H1 (cell line): ENCODE data around the gene PSMA5. TPM values are rescaled to one million over a fixed set of nuclear protein-coding genes. Genes with fewer than 3 reads are reported as not detected.

Source experiments
- CTCF ChIA-PET: fragments of 300-600 bp; sonication (Branson Sonifier 250); formaldehyde crosslinking; loops from one replicate; lab custom pipeline; 2021; ENCODE audit not compliant: partially characterized antibody; lab: Charles Lee
- POLR2A ChIA-PET: fragments of 300-600 bp; sonication (Branson Sonifier 250); formaldehyde crosslinking; loops from one replicate; lab custom pipeline; 2021; ENCODE audit warnings: inconsistent platforms; ENCODE audit not compliant: partially characterized antibody; lab: Charles Lee
- DNase-seq, 2 experiments: peaks; one replicate each; pipeline versions ENCODE4 v3.0.0 to v3.0.0-alpha.2; 2010 to 2022; ENCODE audit warnings: low spot score in 2 of 2, low read depth in 1 of 2, mixed read lengths in 1 of 2
- FAIRE-seq: peaks from 2 replicates; lab custom pipeline; 2011; peaks lifted over from hg19 to GRCh38; lab: Jason Lieb, UNC
- H2AFZ ChIP-seq: 2 replicates; pipeline ENCODE4 v1.8.1; 2012; ENCODE audit warnings: low read length, inconsistent platforms
- H2AK5ac ChIP-seq: 2 replicates; pipeline ENCODE4 v1.6.1; 2013; ENCODE audit warnings: low read depth, low read length
- H2BK120ac ChIP-seq: replicated peaks from 2 replicates; pipeline ENCODE3; 2013; ENCODE audit warnings: low read depth, low read length, inconsistent platforms
- H2BK12ac ChIP-seq: 2 replicates; pipeline ENCODE4 v1.6.1; 2013; ENCODE audit warnings: low read depth, low read length
- H2BK15ac ChIP-seq: 2 replicates; pipeline ENCODE4 v1.6.1; 2013; ENCODE audit warnings: low read length
- H2BK20ac ChIP-seq: 2 replicates; pipeline ENCODE4 v1.6.1; 2013; ENCODE audit warnings: low read length
- H2BK5ac ChIP-seq: 2 replicates; pipeline ENCODE4 v1.6.1; 2013; ENCODE audit warnings: low read depth, low read length
- H3K14ac ChIP-seq: 2 replicates; pipeline ENCODE4 v1.6.1; 2013; ENCODE audit warnings: inconsistent platforms; ENCODE audit not compliant: insufficient read length
- H3K18ac ChIP-seq: 2 replicates; pipeline ENCODE4 v1.6.1; 2013; ENCODE audit warnings: low read length; ENCODE audit errors: extremely low read depth
- H3K23ac ChIP-seq: 2 replicates; pipeline ENCODE4 v1.6.1; 2013; ENCODE audit warnings: inconsistent platforms; ENCODE audit not compliant: insufficient read length
- H3K23me2 ChIP-seq: 2 replicates; pipeline ENCODE4 v1.6.1; 2013; ENCODE audit warnings: low read depth, low read length
- H3K27ac ChIP-seq: 2 replicates; pipeline ENCODE4 v1.6.1; 2011; ENCODE audit warnings: low read depth, low read length, inconsistent platforms
- H3K27me3 ChIP-seq, 4 experiments: replicated peaks in 1 of 4; 1 replicate in 1 of 4; 2 replicates in 3 of 4; pipeline versions ENCODE4 v1.6.1 to v1.8.1; 2011 to 2013; ENCODE audit warnings: low read length in 3 of 4, mild to moderate bottlenecking in 3 of 4, inconsistent platforms in 2 of 4, mixed read lengths in 2 of 4, moderate library complexity in 1 of 4; ENCODE audit not compliant: control insufficient read depth in 3 of 4, insufficient read depth in 3 of 4; ENCODE audit errors: extremely low read depth in 1 of 4
- H3K36me3 ChIP-seq, 4 experiments: 2 replicates each; pipeline versions ENCODE4 v1.6.1 to v1.8.1; 2011 to 2013; ENCODE audit warnings: mild to moderate bottlenecking in 4 of 4, low read length in 3 of 4, moderate library complexity in 2 of 4, control low read depth in 1 of 4, inconsistent platforms in 1 of 4; ENCODE audit not compliant: insufficient read depth in 4 of 4, control insufficient read depth in 2 of 4
- H3K4ac ChIP-seq: replicated peaks from 2 replicates; pipeline ENCODE3; 2013; ENCODE audit warnings: low read length, low read depth, mixed read lengths, inconsistent platforms; ENCODE audit not compliant: insufficient read length
- H3K4me1 ChIP-seq, 4 experiments: replicated peaks in 1 of 4; 1 replicate in 1 of 4; 2 replicates in 3 of 4; pipeline versions ENCODE4 v1.6.1 to v1.8.1; 2011 to 2013; ENCODE audit warnings: low read length in 3 of 4, inconsistent platforms in 2 of 4, mixed read lengths in 1 of 4; ENCODE audit not compliant: insufficient read depth in 4 of 4, control insufficient read depth in 3 of 4
- H3K4me2 ChIP-seq, 2 experiments: 2 replicates each; pipeline versions ENCODE4 v1.6.1 to v1.8.1; 2011 to 2013; ENCODE audit warnings: low read depth in 2 of 2, low read length in 2 of 2, control low read depth in 1 of 2, inconsistent platforms in 1 of 2, mild to moderate bottlenecking in 1 of 2; ENCODE audit not compliant: insufficient read depth in 1 of 2
- H3K4me3 ChIP-seq, 4 experiments: fragments of 200-600, 300-600 bp in 1 of 4; sonication (generic), shearing (Covaris generic), sonication (Bioruptor Twin) in 1 of 4; 2 replicates each; pipeline versions ENCODE4 v1.5.1 to v1.8.1; 2011 to 2016; ENCODE audit warnings: low read length in 4 of 4, low read depth in 3 of 4, control low read depth in 2 of 4, inconsistent platforms in 2 of 4, mild to moderate bottlenecking in 2 of 4, mixed read lengths in 1 of 4, moderate library complexity in 1 of 4; ENCODE audit not compliant: insufficient read depth in 2 of 4; ENCODE audit errors: extremely low read depth in 1 of 4
- H3K56ac ChIP-seq: replicated peaks from 2 replicates; pipeline ENCODE3; 2013; ENCODE audit warnings: low read depth, mild to moderate bottlenecking, mixed read lengths, low read length, inconsistent platforms; ENCODE audit not compliant: insufficient read length
- H3K79me1 ChIP-seq: 2 replicates; pipeline ENCODE4 v1.6.1; 2013; ENCODE audit warnings: low read depth, low read length, control low read depth
- H3K79me2 ChIP-seq, 2 experiments: 2 replicates each; pipeline versions ENCODE4 v1.6.1 to v1.8.1; 2012 to 2013; ENCODE audit warnings: low read length in 2 of 2, mild to moderate bottlenecking in 2 of 2, inconsistent platforms in 1 of 2; ENCODE audit not compliant: insufficient read depth in 2 of 2, control insufficient read depth in 1 of 2
- H3K9ac ChIP-seq, 4 experiments: replicated peaks in 1 of 4; 1 replicate in 1 of 4; 2 replicates in 3 of 4; pipeline versions ENCODE4 v1.6.1 to v1.8.1; 2011 to 2013; ENCODE audit warnings: low read depth in 3 of 4, low read length in 3 of 4, control low read depth in 2 of 4, mild to moderate bottlenecking in 2 of 4, moderate library complexity in 2 of 4, inconsistent platforms in 1 of 4; ENCODE audit errors: extremely low read depth in 1 of 4
- H3K9me3 ChIP-seq, 2 experiments: 2 replicates each; pipeline versions ENCODE4 v1.6.1 to v1.8.1; 2012 to 2013; ENCODE audit warnings: mild to moderate bottlenecking in 2 of 2, moderate library complexity in 2 of 2, control low read depth in 1 of 2, inconsistent platforms in 1 of 2, low read depth in 1 of 2, low read length in 1 of 2, mixed read lengths in 1 of 2; ENCODE audit not compliant: insufficient read depth in 2 of 2
- H4K20me1 ChIP-seq, 2 experiments: replicated peaks in 1 of 2; 2 replicates each; pipeline versions ENCODE3 to v1.8.1; 2011 to 2013; ENCODE audit warnings: inconsistent platforms in 2 of 2, low read length in 2 of 2, mild to moderate bottlenecking in 1 of 2; ENCODE audit not compliant: insufficient read depth in 2 of 2, control insufficient read depth in 1 of 2
- H4K5ac ChIP-seq: 2 replicates; pipeline ENCODE4 v1.6.1; 2013; ENCODE audit warnings: low read length, low read depth, mixed read lengths, inconsistent platforms; ENCODE audit not compliant: insufficient read length
- H4K8ac ChIP-seq: 2 replicates; pipeline ENCODE4 v1.8.0; 2013; ENCODE audit warnings: mild to moderate bottlenecking, moderate library complexity, low read length, inconsistent platforms; ENCODE audit not compliant: insufficient read depth; ENCODE audit errors: extremely low read depth
- H4K91ac ChIP-seq: replicated peaks from 2 replicates; pipeline ENCODE3; 2013; ENCODE audit warnings: low read length, mixed read lengths, inconsistent platforms; ENCODE audit not compliant: insufficient read length
- BACH1 ChIP-seq: IDR thresholded peaks from 2 replicates; pipeline ENCODE4 v1.6.1; 2012; ENCODE audit warnings: low read length, improper control_type of control experiment
- BCL11A ChIP-seq, 2 experiments: IDR thresholded peaks; one replicate each; pipeline ENCODE4 v1.6.1; 2011; ENCODE audit warnings: low read depth in 2 of 2, low read length in 2 of 2, mild to moderate bottlenecking in 2 of 2
- CBX5 ChIP-seq: fragments of 300-800, 300-1000 bp; sonication (generic); IDR thresholded peaks from 2 replicates; pipeline ENCODE4 v1.7.1; 2016; ENCODE audit warnings: antibody characterized with exemption, low read length, low read depth
- HDAC2 ChIP-seq, 2 experiments: fragments of 300-600 bp in 1 of 2; sonication (generic) in 1 of 2; IDR thresholded peaks; 2 replicates each; pipeline ENCODE4 v1.6.1; 2011 to 2012; ENCODE audit warnings: low read depth in 2 of 2, low read length in 2 of 2, mild to moderate bottlenecking in 2 of 2, moderate library complexity in 2 of 2, borderline replicate concordance in 1 of 2, inconsistent platforms in 1 of 2
- HDAC6 ChIP-seq: IDR thresholded peaks from one replicate; pipeline ENCODE4 v1.7.1; 2012; ENCODE audit warnings: low read depth, mild to moderate bottlenecking, inconsistent platforms, low read length, moderate library complexity
- KDM1A ChIP-seq: fragments of 200-600, 300-600 bp; sonication (generic); IDR thresholded peaks from 2 replicates; pipeline ENCODE4 v1.7.1; 2016; ENCODE audit warnings: mild to moderate bottlenecking, low read length, borderline replicate concordance
- KDM4A ChIP-seq: IDR thresholded peaks from one replicate; pipeline ENCODE4 v1.7.1; 2012; ENCODE audit warnings: low read depth, mild to moderate bottlenecking, moderate library complexity, low read length, inconsistent platforms; ENCODE audit not compliant: severe bottlenecking
- KDM5A ChIP-seq: fragments of 200-600 bp; IDR thresholded peaks from 2 replicates; pipeline ENCODE4 v1.7.1; 2012; ENCODE audit warnings: mild to moderate bottlenecking, low read length, inconsistent platforms, mixed read lengths
- PHF8 ChIP-seq: fragments of 200-600 bp; sonication (generic); conservative IDR thresholded peaks from 2 replicates; pipeline ENCODE4 v1.7.1; 2012; ENCODE audit warnings: low read depth, mild to moderate bottlenecking, inconsistent platforms, low read length, moderate library complexity
- SAP30 ChIP-seq: fragments of 300-600 bp; sonication (generic); IDR thresholded peaks from 2 replicates; pipeline ENCODE4 v1.7.1; 2012; ENCODE audit warnings: low read length, moderate library complexity, mild to moderate bottlenecking, inconsistent platforms; ENCODE audit not compliant: insufficient read depth, insufficient replicate concordance
- SP1 ChIP-seq: IDR thresholded peaks from 2 replicates; pipeline ENCODE4 v1.6.1; 2011; ENCODE audit warnings: low read depth, low read length
- SP2 ChIP-seq: IDR thresholded peaks from 2 replicates; pipeline ENCODE4 v1.6.1; 2012; ENCODE audit warnings: mild to moderate bottlenecking, low read length, inconsistent platforms
- TAF1 ChIP-seq: IDR thresholded peaks from 2 replicates; pipeline ENCODE4 v1.6.1; 2011; ENCODE audit warnings: mild to moderate bottlenecking, low read depth, low read length
- ZNF274 ChIP-seq: IDR thresholded peaks from 2 replicates; pipeline ENCODE4 v1.7.0; 2012; ENCODE audit warnings: low read length, borderline replicate concordance; ENCODE audit errors: extremely low read depth
- whole genome bisulfite sequencing, 2 experiments: shearing (Covaris generic) in 1 of 2; methylation state at CpG; one replicate each; pipeline versions ENCODE4 v1.1.6 to v1.1.7; 2013 to 2015; ENCODE audit warnings: low lambda C conversion rate in 2 of 2, mixed read lengths in 2 of 2, inconsistent platforms in 1 of 2, low coverage in 1 of 2, missing lambda C conversion rate in 1 of 2; ENCODE audit not compliant: insufficient replicate concordance in 2 of 2, insufficient coverage in 1 of 2, insufficient read length in 1 of 2; ENCODE audit errors: extremely low coverage in 1 of 2, missing lambda C conversion rate in 1 of 2; 5-methylcytosine and 5-hydroxymethylcytosine counted together
- polyA plus RNA-seq, 7 experiments: library from polyadenylated mRNA; depleted of rRNA in 3 of 7; stranded (reverse) in 5 of 7; unstranded in 2 of 7; fragments of >200 nt in 5 of 7; fragments of 200-250 nt in 2 of 7; gene quantifications; 1 replicate in 5 of 7; 2 replicates in 1 of 7; 4 replicates in 1 of 7; pipeline versions ENCODE4 v1.2.1 to v1.2.3, GENCODE V29; 2011 to 2013; ENCODE audit warnings: missing spikeins in 2 of 7, mixed read lengths in 2 of 7
- total RNA-seq: library from RNA; stranded (reverse); fragmentation: NEBNext Ultra II Directional; extraction: Animal tissue kit (Norgen Biotek cat#: 25700); gene quantifications from 2 replicates; pipeline ENCODE4 v1.2.1, GENCODE V29; 2021

Gene PSMA5
- total and polyA plus RNA-seq, 2 of the 8 experiments (the other 6 are each of a cell fraction or from before 2014, with no cell fraction given) = 140 to 166 TPM

DNA sequence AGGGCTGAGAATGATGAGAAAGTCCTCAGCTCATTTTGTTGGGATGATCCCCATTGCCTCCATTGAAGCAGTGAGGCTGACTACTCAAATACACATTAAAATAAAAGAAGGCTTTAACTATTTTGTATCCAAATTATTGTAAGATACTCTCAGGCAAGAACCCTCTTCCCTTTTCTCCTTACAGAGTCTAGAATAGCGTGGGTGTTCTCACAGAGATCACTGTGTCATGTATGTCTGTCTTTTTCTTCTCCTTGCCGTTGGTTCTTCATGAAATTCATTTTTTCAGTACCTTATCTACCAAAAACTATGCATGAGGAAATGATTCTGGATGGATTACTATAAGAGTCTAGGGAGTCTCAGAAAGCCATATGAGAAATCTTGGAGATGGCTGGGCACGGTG is 58.6 kb downstream of the PSMA5 start:
- H2BK5ac ChIP-seq = no peak overlapping the region
- CTCF ChIA-PET = interaction anchor here (0.6 to 1.8 kb wide), 5 partner anchors 9 to 246 kb away, joined by 3 to 5 read pairs (median 3); no protein-coding TSS in a partner anchor
- H4K8ac ChIP-seq = no peak overlapping the region
- peaks cover 0 to 22% (median 4%) of the 10 kb centered on the region in 4 experiments; a peak in 4 of 8 replicates for H3K36me3 ChIP-seq
- no peak overlapping the region for H3K23ac ChIP-seq
- no peak overlapping the region for H3K4me2 ChIP-seq
- peaks cover 4 to 21% of the 10 kb centered on the region in 2 experiments; a peak in 3 of 4 replicates for H3K79me2 ChIP-seq
- H3K27me3 ChIP-seq = no peaks in the 10 kb centered on the region
- no peaks in the 10 kb centered on the region; the same call in 1 of the 2 replicates for H3K23me2 ChIP-seq
- no peak overlapping the region for H2AFZ ChIP-seq
- H2AK5ac ChIP-seq = no peak overlapping the region
- no peaks in the 10 kb centered on the region for H3K9me3 ChIP-seq
- no peak overlapping the region for H4K5ac ChIP-seq
- H3K79me1 ChIP-seq = peaks cover 2% of the 10 kb centered on the region
- FAIRE-seq = no peak
- H2BK20ac ChIP-seq = no peak overlapping the region
- no peak overlapping the region for H3K14ac ChIP-seq
- no peak overlapping the region for H4K91ac ChIP-seq
- H3K27ac ChIP-seq = no peak overlapping the region
- no peak overlapping the region for H2BK12ac ChIP-seq
- WGBS, 2 experiments = 89% methylated on average over 3 of the region's 3 CpGs; no CpG with 5 or more reads in 1 of the 2 experiments
- no peak overlapping the region for H2BK15ac ChIP-seq
- H3K4ac ChIP-seq = no peak overlapping the region
- no peak overlapping the region for H3K9ac ChIP-seq
- peaks cover 0 to 5% of the 10 kb centered on the region in 2 experiments for H4K20me1 ChIP-seq
- POLR2A ChIA-PET = no interaction called here
- no peak for DNase-seq
- no peak overlapping the region for H3K4me3 ChIP-seq
- no peak overlapping the region for H2BK120ac ChIP-seq
- no peak overlapping the region for H3K18ac ChIP-seq
- peaks cover 0 to 10% (median 2%) of the 10 kb centered on the region in 4 experiments; a peak in 2 of 7 replicates for H3K4me1 ChIP-seq
- no peak overlapping the region for H3K56ac ChIP-seq
- no peak for TF ChIP-seq CBX5
- no peak for TF ChIP-seq HDAC6
- TF ChIP-seq SP2 = no peak
- TF ChIP-seq ZNF274 = no peak
- TF ChIP-seq SAP30 = no peak
- TF ChIP-seq KDM5A = no peak
- no peak for TF ChIP-seq KDM4A
- TF ChIP-seq PHF8 = no peak
- TF ChIP-seq BCL11A (IDR thresholded peaks at IDR 0.05; ENCODE audit: low read depth in 2 of 2, low read length in 2 of 2) = no peak
- TF ChIP-seq TAF1 = no peak
- no peak for TF ChIP-seq SP1
- no peak for TF ChIP-seq KDM1A
- TF ChIP-seq HDAC2 (IDR thresholded peaks at IDR 0.05; ENCODE audit: borderline replicate concordance in 1 of 2, low read depth in 2 of 2, low read length in 2 of 2) = no peak
- TF ChIP-seq BACH1 = no peak
